Stimulated activated naive CD4-positive, alpha-beta T cell (primary cell): ENCODE results near the gene DNAJC5.

ENCODE experiments used
- DNase-seq, 6 experiments: peaks; one replicate each; lab custom pipeline; 2025; lab: John Stamatoyannopoulos, UW

Gene DNAJC5

GRCh38 chr20:63884506-63885263, 10.2 kb upstream of the DNAJC5 start:
- DNase-seq: no peak

- no peak for DNase-seq
These were observed 9.5 kb upstream of the DNAJC5 start for GRCh38 chr20:63885264-63886053.

GRCh38 chr20:63886054-63886419, 8.9 kb upstream of the DNAJC5 start:
- DNase-seq: no peak

- no peak for DNase-seq
These were observed 8.0 kb upstream of the DNAJC5 start for GRCh38 chr20:63886921-63887320.

GRCh38 chr20:63889241-63890200, 5.4 kb upstream of the DNAJC5 start:
- no peak for DNase-seq

GRCh38 chr20:63890201-63890576, 4.7 kb upstream of the DNAJC5 start:
- no peak for DNase-seq

GRCh38 chr20:63890616-63891015, 4.3 kb upstream of the DNAJC5 start:
- DNase-seq: no peak

GRCh38 chr20:63891061-63892002, 3.6 kb upstream of the DNAJC5 start:
- DNase-seq: no peak

GRCh38 chr20:63892402-63892801, 2.5 kb upstream of the DNAJC5 start:
- DNase-seq: no peak

- no peak for DNase-seq
These were observed 948 bp upstream of the DNAJC5 start for GRCh38 chr20:63893999-63894357.

- DNase-seq: no peak
These were observed 451 bp downstream of the DNAJC5 start for GRCh38 chr20:63895202-63895951.

- peak in 3 of 6 experiments; percentile 21 to 30 (median 29) for DNase-seq
These were observed 982 bp downstream of the DNAJC5 start for GRCh38 chr20:63895952-63896263.

GRCh38 chr20:63896264-63897105, 1.6 kb downstream of the DNAJC5 start:
- peak in 1 of 6 experiments; percentile 17 for DNase-seq

GRCh38 chr20:63897978-63898561, 3.1 kb downstream of the DNAJC5 start:
- no peak for DNase-seq

- peak in 5 of 6 experiments; percentile 5 to 31 (median 17) for DNase-seq
These were observed 4.1 kb downstream of the DNAJC5 start for GRCh38 chr20:63898882-63899558.

- no peak for DNase-seq
These were observed 5.5 kb downstream of the DNAJC5 start for GRCh38 chr20:63900413-63900812.

- no peak for DNase-seq
These were observed 9.1 kb downstream of the DNAJC5 start for GRCh38 chr20:63903796-63904561.
